ENCODE measurements around the gene FANCC.

The FANCC gene

DNA sequence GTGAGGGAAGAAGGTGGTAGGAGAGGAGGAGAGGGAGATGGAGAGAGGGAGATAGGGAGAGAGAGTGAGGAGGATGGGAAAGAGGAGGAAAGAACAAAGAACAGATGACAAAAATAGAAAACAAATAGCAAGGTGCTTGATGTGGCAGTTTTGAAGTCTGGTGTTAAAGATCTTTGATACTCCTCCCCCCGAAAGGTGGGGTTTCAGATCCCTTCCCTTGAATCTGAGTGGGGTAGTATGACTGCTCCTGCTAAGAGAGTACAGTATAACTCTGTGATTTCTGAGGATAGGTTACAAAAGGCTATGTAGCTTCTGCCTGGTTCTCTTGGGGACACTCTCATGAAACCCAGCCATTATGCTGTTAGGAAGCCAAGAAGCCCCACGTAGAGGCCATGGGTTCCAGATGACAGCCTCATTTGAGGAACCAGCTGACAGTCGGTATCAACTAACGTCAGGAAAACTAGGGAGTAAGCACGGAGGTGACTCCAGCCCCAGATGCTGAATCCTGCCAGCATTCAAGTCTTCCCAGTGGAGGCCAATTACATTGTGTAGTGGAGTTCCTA, 102.1 kb downstream of the FANCC start:
- Histone ChIP-seq H3K27ac (replicated peaks; ENCODE audit: low read length) (no peak overlapping the region), H3K27me3 (ENCODE audit: control insufficient read depth in 3 of 3, insufficient read depth in 3 of 3, low read depth in 1 of 3, low read length in 3 of 3) (no peaks in the 10 kb centered on the region), H3K14ac (ENCODE audit: low read length) (no peak overlapping the region), H2AFZ (ENCODE audit: low read length) (no peak overlapping the region), H4K8ac (ENCODE audit: low read depth, low read length) (no peak overlapping the region), H3K4me3 (ENCODE audit: low read length in 2 of 2) (no peak overlapping the region), H2BK5ac (ENCODE audit: low read length) (no peak overlapping the region), H3K4ac (ENCODE audit: low read length) (no peak overlapping the region), H3K4me1 (ENCODE audit: control insufficient read depth in 2 of 2, insufficient read depth in 1 of 2, low read depth in 1 of 2, low read length in 2 of 2) (peaks cover 6 to 17% of the 10 kb centered on the region in 2 donors), H3K9ac (ENCODE audit: low read depth, low read length, poor library complexity) (no peak overlapping the region), H3K9me3 (replicated peaks in 1 of 2; ENCODE audit: control insufficient read depth in 2 of 2, insufficient read depth in 1 of 2, low read depth in 1 of 2, low read length in 2 of 2) (no peaks in the 10 kb centered on the region), H3K23ac (ENCODE audit: low read depth, low read length, poor library complexity) (no peak overlapping the region), H2AK5ac (ENCODE audit: low read depth, low read length) (no peak overlapping the region), H3K79me1 (ENCODE audit: low read depth, low read length) (peaks cover 1% of the 10 kb centered on the region), H3K36me3 (replicated peaks in 1 of 2; ENCODE audit: control insufficient read depth in 2 of 2, insufficient read depth in 2 of 2, low read length in 2 of 2) (no peaks in the 10 kb centered on the region), H3K4me2 (ENCODE audit: insufficient read depth, low read length, poor library complexity, severe bottlenecking) (no peak overlapping the region), H4K91ac (ENCODE audit: low read depth, low read length, poor library complexity) (no peak overlapping the region), H2BK12ac (ENCODE audit: low read length) (no peak overlapping the region), H2BK15ac (ENCODE audit: low read length) (no peak overlapping the region), H2BK120ac (ENCODE audit: low read depth, low read length) (no peak overlapping the region), H3K18ac (ENCODE audit: low read length) (no peak overlapping the region)
- no CpG with 5 or more reads among the region's 5 CpGs for WGBS, 2 donors (ENCODE audit: extremely low coverage in 2 of 2, insufficient read length in 2 of 2, insufficient replicate concordance in 1 of 2)
- DNase-seq (ENCODE audit: low spot score) = no peak

DNA sequence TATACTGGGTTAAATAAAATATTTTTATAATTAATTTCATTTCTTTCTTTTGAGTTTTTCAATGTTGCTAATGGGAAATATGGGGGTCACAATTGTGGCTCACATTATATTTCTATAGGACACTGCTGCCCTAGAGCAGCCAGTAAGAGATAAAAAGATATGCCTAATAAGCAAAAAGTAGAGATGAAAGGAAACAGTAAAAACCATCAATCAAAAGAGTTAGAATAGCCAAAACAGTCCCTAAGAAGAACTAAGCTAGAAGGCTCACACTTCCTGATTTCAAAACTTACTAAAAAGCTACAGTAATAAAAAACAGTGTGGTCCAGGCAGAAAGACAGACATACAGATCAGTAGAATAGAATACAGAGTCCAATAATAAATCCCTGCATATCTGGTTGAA, 104.4 kb downstream of the FANCC start:
- no peaks in the 10 kb centered on the region for H3K27me3 ChIP-seq (ENCODE audit: control insufficient read depth in 3 of 3, insufficient read depth in 3 of 3, low read depth in 1 of 3, low read length in 3 of 3)
- no peak overlapping the region for H3K9ac ChIP-seq (ENCODE audit: low read depth, low read length, poor library complexity)
- H3K4me3 ChIP-seq (ENCODE audit: low read length in 2 of 2) = no peak overlapping the region
- H3K4me1 ChIP-seq (ENCODE audit: control insufficient read depth in 2 of 2, insufficient read depth in 1 of 2, low read depth in 1 of 2, low read length in 2 of 2) = peaks cover 5 to 12% of the 10 kb centered on the region in 2 donors
- no peak overlapping the region for H2AFZ ChIP-seq (ENCODE audit: low read length)
- no peak overlapping the region for H2BK120ac ChIP-seq (ENCODE audit: low read depth, low read length)
- no peak overlapping the region for H3K4me2 ChIP-seq (ENCODE audit: insufficient read depth, low read length, poor library complexity, severe bottlenecking)
- H2BK5ac ChIP-seq (ENCODE audit: low read length) = no peak overlapping the region
- no peak overlapping the region for H3K27ac ChIP-seq (replicated peaks; ENCODE audit: low read length)
- no peak overlapping the region for H4K8ac ChIP-seq (ENCODE audit: low read depth, low read length)
- no peak overlapping the region for H3K4ac ChIP-seq (ENCODE audit: low read length)
- no peaks in the 10 kb centered on the region for H3K9me3 ChIP-seq (replicated peaks in 1 of 2; ENCODE audit: control insufficient read depth in 2 of 2, insufficient read depth in 1 of 2, low read depth in 1 of 2, low read length in 2 of 2)
- no peak overlapping the region for H3K18ac ChIP-seq (ENCODE audit: low read length)
- H3K23ac ChIP-seq (ENCODE audit: low read depth, low read length, poor library complexity) = no peak overlapping the region
- H3K79me1 ChIP-seq (ENCODE audit: low read depth, low read length) = peaks cover 1% of the 10 kb centered on the region
- no peak overlapping the region for H2BK15ac ChIP-seq (ENCODE audit: low read length)
- H3K36me3 ChIP-seq (replicated peaks in 1 of 2; ENCODE audit: control insufficient read depth in 2 of 2, insufficient read depth in 2 of 2, low read length in 2 of 2) = no peaks in the 10 kb centered on the region
- no peak for DNase-seq (ENCODE audit: low spot score)
- H2BK12ac ChIP-seq (ENCODE audit: low read length) = no peak overlapping the region
- H4K91ac ChIP-seq (ENCODE audit: low read depth, low read length, poor library complexity) = no peak overlapping the region
- no peak overlapping the region for H3K14ac ChIP-seq (ENCODE audit: low read length)
- no peak overlapping the region for H2AK5ac ChIP-seq (ENCODE audit: low read depth, low read length)

DNA sequence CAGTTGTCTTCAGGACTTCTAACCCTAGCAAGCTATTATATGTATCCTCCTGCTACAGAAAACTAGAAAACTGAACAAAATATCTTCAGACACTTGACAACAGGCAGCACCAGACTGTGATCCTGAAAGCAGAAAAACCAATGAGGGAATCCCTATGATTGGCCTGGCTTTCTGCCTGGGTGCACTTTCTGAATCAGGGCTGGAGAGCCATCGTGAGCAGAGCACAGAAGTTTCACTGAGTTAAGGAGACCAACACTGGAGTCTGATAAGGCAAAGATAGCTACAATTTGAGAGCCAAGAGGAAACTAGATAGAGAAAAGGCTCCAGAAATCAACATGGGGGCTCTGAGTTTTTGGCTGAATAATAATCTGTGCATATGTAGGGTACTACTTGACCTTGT, 106.5 kb downstream of the FANCC start:
- peaks cover 1% of the 10 kb centered on the region for H3K79me1 ChIP-seq (ENCODE audit: low read depth, low read length)
- H3K27me3 ChIP-seq (ENCODE audit: control insufficient read depth in 3 of 3, insufficient read depth in 3 of 3, low read depth in 1 of 3, low read length in 3 of 3) = no peaks in the 10 kb centered on the region

DNA sequence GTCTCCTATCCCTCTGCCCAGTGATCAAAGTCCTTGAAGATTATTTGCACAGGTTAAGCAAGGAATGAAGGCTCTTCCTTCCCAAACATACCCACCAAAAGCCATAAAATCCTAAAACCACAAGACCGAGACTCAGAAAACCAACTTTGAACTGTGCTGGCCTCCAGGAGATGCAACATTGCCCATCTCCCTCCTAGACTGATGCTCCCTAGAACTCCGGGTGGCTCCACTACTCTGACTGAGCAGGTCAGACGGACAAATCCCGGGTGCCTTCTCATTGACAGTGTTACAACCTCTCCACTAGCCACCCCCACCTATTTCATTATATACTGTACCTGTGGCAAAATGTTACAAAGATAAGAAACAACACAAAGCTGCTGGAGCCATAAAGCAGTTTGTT, 110.1 kb downstream of the FANCC start:
- Histone ChIP-seq H3K14ac (ENCODE audit: low read length) (no peak overlapping the region), H3K27ac (replicated peaks; ENCODE audit: low read length) (no peak overlapping the region), H2BK15ac (ENCODE audit: low read length) (no peak overlapping the region), H3K4me2 (ENCODE audit: insufficient read depth, low read length, poor library complexity, severe bottlenecking) (no peak overlapping the region), H3K79me1 (ENCODE audit: low read depth, low read length) (no peaks in the 10 kb centered on the region), H3K18ac (ENCODE audit: low read length) (peak overlapping the region; percentile 5), H3K9me3 (replicated peaks in 1 of 2; ENCODE audit: control insufficient read depth in 2 of 2, insufficient read depth in 1 of 2, low read depth in 1 of 2, low read length in 2 of 2) (no peaks in the 10 kb centered on the region), H3K4me3 (ENCODE audit: low read length in 2 of 2) (no peak overlapping the region), H3K23ac (ENCODE audit: low read depth, low read length, poor library complexity) (no peak overlapping the region), H2BK12ac (ENCODE audit: low read length) (no peak overlapping the region), H3K4ac (ENCODE audit: low read length) (no peak overlapping the region), H2AK5ac (ENCODE audit: low read depth, low read length) (no peak overlapping the region), H2BK5ac (ENCODE audit: low read length) (no peak overlapping the region), H2BK120ac (ENCODE audit: low read depth, low read length) (no peak overlapping the region), H4K8ac (ENCODE audit: low read depth, low read length) (no peak overlapping the region), H3K4me1 (ENCODE audit: control insufficient read depth in 2 of 2, insufficient read depth in 1 of 2, low read depth in 1 of 2, low read length in 2 of 2) (peaks cover 8 to 16% of the 10 kb centered on the region in 2 donors), H3K27me3 (ENCODE audit: control insufficient read depth in 3 of 3, insufficient read depth in 3 of 3, low read depth in 1 of 3, low read length in 3 of 3) (no peaks in the 10 kb centered on the region), H4K91ac (ENCODE audit: low read depth, low read length, poor library complexity) (no peak overlapping the region), H3K9ac (ENCODE audit: low read depth, low read length, poor library complexity) (no peak overlapping the region), H3K36me3 (replicated peaks in 1 of 2; ENCODE audit: control insufficient read depth in 2 of 2, insufficient read depth in 2 of 2, low read length in 2 of 2) (no peaks in the 10 kb centered on the region), H2AFZ (ENCODE audit: low read length) (no peak overlapping the region)
- DNase-seq (ENCODE audit: low spot score) = no peak
- WGBS, 2 donors (ENCODE audit: extremely low coverage in 2 of 2, insufficient read length in 2 of 2, insufficient replicate concordance in 1 of 2) = no CpG with 5 or more reads among the region's 4 CpGs

More for the DNA sequence above, 106.5 kb downstream of the FANCC start:
- Histone ChIP-seq H3K36me3 (replicated peaks in 1 of 2; ENCODE audit: control insufficient read depth in 2 of 2, insufficient read depth in 2 of 2, low read length in 2 of 2) (no peaks in the 10 kb centered on the region), H3K23ac (ENCODE audit: low read depth, low read length, poor library complexity) (no peak overlapping the region), H3K9ac (ENCODE audit: low read depth, low read length, poor library complexity) (no peak overlapping the region), H2AK5ac (ENCODE audit: low read depth, low read length) (no peak overlapping the region), H3K9me3 (replicated peaks in 1 of 2; ENCODE audit: control insufficient read depth in 2 of 2, insufficient read depth in 1 of 2, low read depth in 1 of 2, low read length in 2 of 2) (no peaks in the 10 kb centered on the region), H2BK120ac (ENCODE audit: low read depth, low read length) (no peak overlapping the region), H3K4me2 (ENCODE audit: insufficient read depth, low read length, poor library complexity, severe bottlenecking) (no peak overlapping the region), H2AFZ (ENCODE audit: low read length) (no peak overlapping the region), H3K27ac (replicated peaks; ENCODE audit: low read length) (no peak overlapping the region), H3K4me1 (ENCODE audit: control insufficient read depth in 2 of 2, insufficient read depth in 1 of 2, low read depth in 1 of 2, low read length in 2 of 2) (peaks cover 9 to 15% of the 10 kb centered on the region in 2 donors), H2BK15ac (ENCODE audit: low read length) (no peak overlapping the region), H2BK5ac (ENCODE audit: low read length) (no peak overlapping the region), H4K91ac (ENCODE audit: low read depth, low read length, poor library complexity) (no peak overlapping the region), H4K8ac (ENCODE audit: low read depth, low read length) (no peak overlapping the region), H3K18ac (ENCODE audit: low read length) (no peak overlapping the region), H3K14ac (ENCODE audit: low read length) (no peak overlapping the region), H3K4me3 (ENCODE audit: low read length in 2 of 2) (no peak overlapping the region), H3K4ac (ENCODE audit: low read length) (no peak overlapping the region), H2BK12ac (ENCODE audit: low read length) (no peak overlapping the region)
- no CpG with 5 or more reads among the region's 1 CpG for WGBS, 2 donors (ENCODE audit: extremely low coverage in 2 of 2, insufficient read length in 2 of 2, insufficient replicate concordance in 1 of 2)
- DNase-seq (ENCODE audit: low spot score) = peak; percentile 29
